ENCODE data around the gene NTMT2. TPM values are rescaled to one million over a fixed set of nuclear protein-coding genes. Genes with fewer than 3 reads are reported as not detected.

Gene NTMT2
- polyA plus RNA-seq, 1 donor from 2014 or later, result 0.27 TPM

GRCh38 chr1:170204121-170204520, 58.4 kb downstream of the NTMT2 start:
- Histone ChIP-seq H3K4me2 (ENCODE audit: low read length) (no peak overlapping the region), H3K27me3 (ENCODE audit: insufficient read depth, low read depth, low read length) (no peaks in the 10 kb centered on the region), H2AFZ (ENCODE audit: low read depth, low read length) (no peak overlapping the region), H3K79me2 (replicated peaks; ENCODE audit: insufficient read depth, low read length) (no peaks in the 10 kb centered on the region), H3K9me3 (ENCODE audit: low read length) (no peaks in the 10 kb centered on the region), H3K9ac (ENCODE audit: low read length) (no peak overlapping the region), H3K9me2 (ENCODE audit: insufficient read depth, low read length) (no peaks in the 10 kb centered on the region), H3F3A (ENCODE audit: insufficient read depth, low read length, poor library complexity, severe bottlenecking) (no peaks in the 10 kb centered on the region), H3K27ac (ENCODE audit: low read length) (no peak overlapping the region), H4K20me1 (ENCODE audit: insufficient read depth) (no peaks in the 10 kb centered on the region), H3K36me3 (ENCODE audit: insufficient read depth, low read length) (no peaks in the 10 kb centered on the region), H3K4me3 (ENCODE audit: low read length) (no peak overlapping the region)
- TF ChIP-seq TAF1 (IDR thresholded peaks at IDR 0.05; ENCODE audit: low read depth) (no peak), RAD21 (conservative IDR thresholded peaks at IDR 0.05) (no peak), REST (IDR thresholded peaks at IDR 0.05; ENCODE audit: borderline replicate concordance) (no peak), MXI1 (conservative IDR thresholded peaks at IDR 0.05; ENCODE audit: poor library complexity, severe bottlenecking) (no peak), SMC3 (conservative IDR thresholded peaks at IDR 0.05; ENCODE audit: poor library complexity) (no peak), POLR2AphosphoS5 (IDR thresholded peaks at IDR 0.05) (no peak), EP300 (conservative IDR thresholded peaks at IDR 0.05; ENCODE audit: poor library complexity, severe bottlenecking) (no peak), EZH2 (IDR thresholded peaks at IDR 0.05; ENCODE audit: borderline replicate concordance, insufficient read depth, low read length, poor library complexity, severe bottlenecking) (no peak), CTCF (IDR thresholded peaks at IDR 0.05; ENCODE audit: poor library complexity, severe bottlenecking) (no peak)

GRCh38 chr1:170205301-170205700, 59.5 kb downstream of the NTMT2 start:
- Histone ChIP-seq H3K36me3 (ENCODE audit: insufficient read depth, low read length) (no peaks in the 10 kb centered on the region), H3K9ac (ENCODE audit: low read length) (no peak overlapping the region), H3K4me3 (ENCODE audit: low read length) (no peak overlapping the region), H3K9me2 (ENCODE audit: insufficient read depth, low read length) (no peaks in the 10 kb centered on the region), H3K27ac (ENCODE audit: low read length) (no peak overlapping the region), H3F3A (ENCODE audit: insufficient read depth, low read length, poor library complexity, severe bottlenecking) (no peaks in the 10 kb centered on the region), H3K27me3 (ENCODE audit: insufficient read depth, low read depth, low read length) (no peaks in the 10 kb centered on the region), H3K79me2 (replicated peaks; ENCODE audit: insufficient read depth, low read length) (no peaks in the 10 kb centered on the region), H3K9me3 (ENCODE audit: low read length) (no peaks in the 10 kb centered on the region), H3K4me2 (ENCODE audit: low read length) (no peak overlapping the region), H4K20me1 (ENCODE audit: insufficient read depth) (no peaks in the 10 kb centered on the region), H2AFZ (ENCODE audit: low read depth, low read length) (no peak overlapping the region)
- TF ChIP-seq RAD21 (conservative IDR thresholded peaks at IDR 0.05) (no peak), POLR2AphosphoS5 (IDR thresholded peaks at IDR 0.05) (no peak), EP300 (conservative IDR thresholded peaks at IDR 0.05; ENCODE audit: poor library complexity, severe bottlenecking) (no peak)

- Histone ChIP-seq H3K79me2 (replicated peaks; ENCODE audit: insufficient read depth, low read length) (no peaks in the 10 kb centered on the region), H3K9ac (ENCODE audit: low read length) (no peak overlapping the region), H3K36me3 (ENCODE audit: insufficient read depth, low read length) (no peaks in the 10 kb centered on the region), H2AFZ (ENCODE audit: low read depth, low read length) (no peak overlapping the region), H3K27ac (ENCODE audit: low read length) (no peak overlapping the region), H3K27me3 (ENCODE audit: insufficient read depth, low read depth, low read length) (no peaks in the 10 kb centered on the region), H3K4me2 (ENCODE audit: low read length) (no peak overlapping the region), H4K20me1 (ENCODE audit: insufficient read depth) (no peaks in the 10 kb centered on the region), H3K9me2 (ENCODE audit: insufficient read depth, low read length) (no peaks in the 10 kb centered on the region), H3K9me3 (ENCODE audit: low read length) (no peaks in the 10 kb centered on the region), H3K4me3 (ENCODE audit: low read length) (no peak overlapping the region), H3F3A (ENCODE audit: insufficient read depth, low read length, poor library complexity, severe bottlenecking) (no peaks in the 10 kb centered on the region)
- no peak for TF ChIP-seq TAF1 (IDR thresholded peaks at IDR 0.05; ENCODE audit: low read depth)
- no peak for TF ChIP-seq MXI1 (conservative IDR thresholded peaks at IDR 0.05; ENCODE audit: poor library complexity, severe bottlenecking)
- no peak for TF ChIP-seq RAD21 (conservative IDR thresholded peaks at IDR 0.05)
- TF ChIP-seq CTCF (IDR thresholded peaks at IDR 0.05; ENCODE audit: poor library complexity, severe bottlenecking), result no peak
- TF ChIP-seq REST (IDR thresholded peaks at IDR 0.05; ENCODE audit: borderline replicate concordance), result no peak
- no peak for TF ChIP-seq SMC3 (conservative IDR thresholded peaks at IDR 0.05; ENCODE audit: poor library complexity)
- no peak for TF ChIP-seq EP300 (conservative IDR thresholded peaks at IDR 0.05; ENCODE audit: poor library complexity, severe bottlenecking)
- TF ChIP-seq POLR2AphosphoS5 (IDR thresholded peaks at IDR 0.05), result no peak
- TF ChIP-seq EZH2 (IDR thresholded peaks at IDR 0.05; ENCODE audit: borderline replicate concordance, insufficient read depth, low read length, poor library complexity, severe bottlenecking), result no peak
Observed at GRCh38 chr1:170209125-170209524, 63.4 kb downstream of the NTMT2 start.
